SK-N-SH treated with all-trans-retinoic acid at 6 μM for 48 hours (cell line): ENCODE measurements around the gene SLC44A3.

ENCODE experiments used
- ATAC-seq: fragments of 200-7000 bp; cut with Tn5 transposase; 3 replicates; pipeline ENCODE4 v1.9.1; 2020; ENCODE audit warnings: mild to moderate bottlenecking, moderate library complexity
- ARNTL ChIP-seq: fragments of 450-650 bp; formaldehyde crosslinking; IDR thresholded peaks from 2 replicates; pipeline ENCODE4 v1.5.0; 2020; ENCODE audit warnings: low read depth, mild to moderate bottlenecking, moderate library complexity, borderline replicate concordance
- BACH2 ChIP-seq: fragments of 250-450 bp; sonication (Bioruptor Pico); IDR thresholded peaks from 2 replicates; pipeline ENCODE4 v1.9.0; 2021; ENCODE audit warnings: mild to moderate bottlenecking, borderline replicate concordance
- CREB5 ChIP-seq: fragments of 250-450 bp; sonication (Bioruptor Pico); IDR thresholded peaks from 2 replicates; pipeline ENCODE4 v1.5.1; 2020; ENCODE audit warnings: low read depth, mild to moderate bottlenecking, moderate library complexity
- CSDC2 ChIP-seq: fragments of 250-450 bp; sonication (Bioruptor Pico); IDR thresholded peaks from 2 replicates; pipeline ENCODE4 v1.5.0; 2020; ENCODE audit warnings: mild to moderate bottlenecking, moderate library complexity
- CSRNP3 ChIP-seq: fragments of 250-450 bp; sonication (Bioruptor Pico); IDR thresholded peaks from 2 replicates; pipeline ENCODE4 v1.5.1; 2021; ENCODE audit warnings: mild to moderate bottlenecking, moderate library complexity
- ESRRG ChIP-seq: fragments of 250-450 bp; sonication (Bioruptor Pico); IDR thresholded peaks from 2 replicates; pipeline ENCODE4 v1.6.1; 2021; ENCODE audit warnings: mild to moderate bottlenecking
- OSR1 ChIP-seq: fragments of 250-450 bp; sonication (Bioruptor Pico); IDR thresholded peaks from 2 replicates; pipeline ENCODE4 v1.8.0; 2022; ENCODE audit warnings: moderate library complexity, mild to moderate bottlenecking, inconsistent platforms
- PATZ1 ChIP-seq: fragments of 250-450 bp; sonication (Bioruptor Pico); IDR thresholded peaks from 2 replicates; pipeline ENCODE4 v1.8.0; 2020; ENCODE audit warnings: mild to moderate bottlenecking, moderate library complexity, borderline replicate concordance
- PPARA ChIP-seq: fragments of 250-450 bp; sonication (Bioruptor Pico); IDR thresholded peaks from 2 replicates; pipeline ENCODE4 v1.5.0; 2020; ENCODE audit warnings: mild to moderate bottlenecking, borderline replicate concordance
- RARB ChIP-seq: fragments of 250-450 bp; sonication (Bioruptor Pico); IDR thresholded peaks from 2 replicates; pipeline ENCODE4 v1.8.0; 2021; ENCODE audit warnings: mild to moderate bottlenecking, moderate library complexity
- SNAI2 ChIP-seq: fragments of 250-450 bp; sonication (Bioruptor Pico); IDR thresholded peaks from 2 replicates; pipeline ENCODE4 v1.5.0; 2020; ENCODE audit warnings: mild to moderate bottlenecking, moderate library complexity
- TCF4 ChIP-seq: fragments of 250-450 bp; sonication (Bioruptor Pico); IDR thresholded peaks from 2 replicates; pipeline ENCODE4 v1.8.0; 2021; ENCODE audit warnings: mild to moderate bottlenecking, moderate library complexity, borderline replicate concordance
- TOX ChIP-seq: fragments of 250-450 bp; sonication (Bioruptor Pico); IDR thresholded peaks from 2 replicates; pipeline ENCODE4 v1.8.0; 2021; ENCODE audit warnings: mild to moderate bottlenecking, moderate library complexity, borderline replicate concordance
- ZC3H10 ChIP-seq: fragments of 250-450 bp; sonication (Bioruptor Pico); IDR thresholded peaks from 2 replicates; pipeline ENCODE4 v1.5.1; 2021; ENCODE audit warnings: mild to moderate bottlenecking, moderate library complexity
- ZFP3 ChIP-seq: fragments of 250-450 bp; sonication (Bioruptor Pico); IDR thresholded peaks from 2 replicates; pipeline ENCODE4 v1.5.0; 2020; ENCODE audit warnings: mild to moderate bottlenecking, moderate library complexity
- ZFP30 ChIP-seq: fragments of 450-650 bp; formaldehyde crosslinking; IDR thresholded peaks from 2 replicates; pipeline ENCODE4 v1.5.0; 2022; ENCODE audit warnings: mild to moderate bottlenecking, moderate library complexity
- ZNF565 ChIP-seq: fragments of 450-650 bp; formaldehyde crosslinking; conservative IDR thresholded peaks from 2 replicates; pipeline ENCODE4 v1.5.0; 2020; ENCODE audit warnings: low read depth, mild to moderate bottlenecking, moderate library complexity
- ZNF70 ChIP-seq: fragments of 450-650 bp; formaldehyde crosslinking; IDR thresholded peaks from 2 replicates; pipeline ENCODE4 v1.5.0; 2020; ENCODE audit warnings: mild to moderate bottlenecking, moderate library complexity
- ZNF8 ChIP-seq: fragments of 450-650 bp; formaldehyde crosslinking; IDR thresholded peaks from 2 replicates; pipeline ENCODE4 v1.5.0; 2020; ENCODE audit warnings: mild to moderate bottlenecking, moderate library complexity
- TF ChIP-seq, protein P1 (sequence below): fragments of 250-450 bp; sonication (Bioruptor Pico); IDR thresholded peaks from 2 replicates; pipeline ENCODE4 v1.5.0; 2020; ENCODE audit warnings: mild to moderate bottlenecking, moderate library complexity
- TF ChIP-seq, protein P2 (sequence below): fragments of 250-450 bp; sonication (Bioruptor Pico); IDR thresholded peaks from 2 replicates; pipeline ENCODE4 v1.8.0; 2021; ENCODE audit warnings: low read depth, mild to moderate bottlenecking, moderate library complexity, borderline replicate concordance

The SLC44A3 gene

GRCh38 chr1:94888201-94888600 is 68.0 kb downstream of the SLC44A3 start:
- TF ChIP-seq CSDC2 (no peak), TOX (CRISPR knock-in tag) (no peak), BACH2 (CRISPR knock-in tag) (no peak), RARB (no peak), ZFP30 (CRISPR knock-in tag) (no peak), CREB5 (CRISPR knock-in tag) (no peak), TCF4 (CRISPR knock-in tag) (no peak), OSR1 (no peak), ZFP3 (CRISPR knock-in tag) (no peak), ARNTL (no peak), PATZ1 (CRISPR knock-in tag) (no peak), ZNF565 (no peak), ESRRG (CRISPR knock-in tag) (no peak)
- TF ChIP-seq, protein P1, sequence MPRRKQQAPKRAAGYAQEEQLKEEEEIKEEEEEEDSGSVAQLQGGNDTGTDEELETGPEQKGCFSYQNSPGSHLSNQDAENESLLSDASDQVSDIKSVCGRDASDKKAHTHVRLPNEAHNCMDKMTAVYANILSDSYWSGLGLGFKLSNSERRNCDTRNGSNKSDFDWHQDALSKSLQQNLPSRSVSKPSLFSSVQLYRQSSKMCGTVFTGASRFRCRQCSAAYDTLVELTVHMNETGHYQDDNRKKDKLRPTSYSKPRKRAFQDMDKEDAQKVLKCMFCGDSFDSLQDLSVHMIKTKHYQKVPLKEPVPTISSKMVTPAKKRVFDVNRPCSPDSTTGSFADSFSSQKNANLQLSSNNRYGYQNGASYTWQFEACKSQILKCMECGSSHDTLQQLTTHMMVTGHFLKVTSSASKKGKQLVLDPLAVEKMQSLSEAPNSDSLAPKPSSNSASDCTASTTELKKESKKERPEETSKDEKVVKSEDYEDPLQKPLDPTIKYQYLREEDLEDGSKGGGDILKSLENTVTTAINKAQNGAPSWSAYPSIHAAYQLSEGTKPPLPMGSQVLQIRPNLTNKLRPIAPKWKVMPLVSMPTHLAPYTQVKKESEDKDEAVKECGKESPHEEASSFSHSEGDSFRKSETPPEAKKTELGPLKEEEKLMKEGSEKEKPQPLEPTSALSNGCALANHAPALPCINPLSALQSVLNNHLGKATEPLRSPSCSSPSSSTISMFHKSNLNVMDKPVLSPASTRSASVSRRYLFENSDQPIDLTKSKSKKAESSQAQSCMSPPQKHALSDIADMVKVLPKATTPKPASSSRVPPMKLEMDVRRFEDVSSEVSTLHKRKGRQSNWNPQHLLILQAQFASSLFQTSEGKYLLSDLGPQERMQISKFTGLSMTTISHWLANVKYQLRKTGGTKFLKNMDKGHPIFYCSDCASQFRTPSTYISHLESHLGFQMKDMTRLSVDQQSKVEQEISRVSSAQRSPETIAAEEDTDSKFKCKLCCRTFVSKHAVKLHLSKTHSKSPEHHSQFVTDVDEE (CRISPR knock-in tag), result no peak
- ATAC-seq, result no peak

DNA sequence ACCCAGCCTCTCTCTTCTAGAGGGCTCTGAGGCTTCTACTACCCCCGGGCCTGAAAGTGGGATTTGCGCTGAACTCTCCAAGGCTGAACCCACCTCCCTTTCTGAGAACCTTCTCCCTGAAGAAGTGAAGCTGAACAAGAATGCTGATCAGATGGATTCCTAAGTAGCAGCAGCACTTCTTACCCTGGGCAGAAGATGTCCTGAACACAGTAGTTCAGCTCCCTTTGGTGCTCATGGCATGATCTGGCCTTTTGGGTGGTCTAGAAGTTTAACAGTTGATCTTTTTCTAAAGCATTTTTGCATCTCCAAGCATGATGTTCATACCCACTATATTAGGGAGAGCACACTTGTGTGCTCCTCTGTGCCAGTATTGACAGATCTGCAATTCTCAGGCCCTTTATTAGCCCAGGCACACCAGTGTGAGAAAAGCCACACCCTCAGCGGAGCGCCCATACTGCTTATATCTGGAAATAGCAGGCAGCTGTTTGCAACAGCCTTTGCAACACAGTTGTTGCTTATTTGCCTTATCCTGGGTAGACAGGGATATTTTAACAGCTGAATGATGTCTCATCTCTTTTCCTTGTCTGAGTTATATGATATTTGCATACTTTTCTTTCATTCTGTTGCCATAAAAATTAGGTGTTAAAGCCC is 72.6 kb downstream of the SLC44A3 start:
- TF ChIP-seq ZNF8 (no peak), ZC3H10 (CRISPR knock-in tag) (no peak), ZFP30 (CRISPR knock-in tag) (no peak), PATZ1 (CRISPR knock-in tag) (no peak), CSDC2 (no peak), ZNF70 (CRISPR knock-in tag) (no peak), SNAI2 (CRISPR knock-in tag) (no peak), PPARA (CRISPR knock-in tag) (no peak), ZFP3 (CRISPR knock-in tag) (no peak), TOX (CRISPR knock-in tag) (no peak), ARNTL (no peak), ESRRG (CRISPR knock-in tag) (no peak), TCF4 (CRISPR knock-in tag) (no peak)
- TF ChIP-seq, protein P2, sequence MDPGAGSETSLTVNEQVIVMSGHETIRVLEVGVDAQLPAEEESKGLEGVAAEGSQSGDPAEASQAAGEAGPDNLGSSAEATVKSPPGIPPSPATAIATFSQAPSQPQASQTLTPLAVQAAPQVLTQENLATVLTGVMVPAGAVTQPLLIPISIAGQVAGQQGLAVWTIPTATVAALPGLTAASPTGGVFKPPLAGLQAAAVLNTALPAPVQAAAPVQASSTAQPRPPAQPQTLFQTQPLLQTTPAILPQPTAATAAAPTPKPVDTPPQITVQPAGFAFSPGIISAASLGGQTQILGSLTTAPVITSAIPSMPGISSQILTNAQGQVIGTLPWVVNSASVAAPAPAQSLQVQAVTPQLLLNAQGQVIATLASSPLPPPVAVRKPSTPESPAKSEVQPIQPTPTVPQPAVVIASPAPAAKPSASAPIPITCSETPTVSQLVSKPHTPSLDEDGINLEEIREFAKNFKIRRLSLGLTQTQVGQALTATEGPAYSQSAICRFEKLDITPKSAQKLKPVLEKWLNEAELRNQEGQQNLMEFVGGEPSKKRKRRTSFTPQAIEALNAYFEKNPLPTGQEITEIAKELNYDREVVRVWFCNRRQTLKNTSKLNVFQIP (CRISPR knock-in tag), result no peak
- TF ChIP-seq, all 23 proteins: peak for 0

DNA sequence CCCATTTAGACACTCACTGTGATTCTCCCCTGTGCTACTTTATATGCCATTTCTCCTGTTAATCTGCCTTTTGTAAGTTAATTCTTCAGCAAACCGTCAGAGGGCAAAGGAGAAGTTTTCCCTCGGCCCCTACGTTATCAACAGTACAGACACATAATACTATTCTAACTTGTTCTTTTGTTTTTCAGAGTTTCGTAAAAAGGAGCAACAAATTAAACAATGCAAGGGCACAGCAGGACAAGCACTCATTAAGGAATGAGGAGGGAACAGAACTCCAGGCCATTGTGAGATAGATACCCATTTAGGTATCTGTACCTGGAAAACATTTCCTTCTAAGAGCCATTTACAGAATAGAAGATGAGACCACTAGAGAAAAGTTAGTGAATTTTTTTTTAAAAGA is 74.5 kb downstream of the SLC44A3 start:
- no peak for ATAC-seq
- TF ChIP-seq CSDC2 (no peak), PATZ1 (CRISPR knock-in tag) (no peak), BACH2 (CRISPR knock-in tag) (no peak), SNAI2 (CRISPR knock-in tag) (no peak), PPARA (CRISPR knock-in tag) (no peak), CSRNP3 (no peak)
- TF ChIP-seq, protein P1 (CRISPR knock-in tag), result no peak

More for the DNA sequence above, 72.6 kb downstream of the SLC44A3 start:
- ATAC-seq, result peak; percentile 11
